Neural cell (in vitro differentiated cells): ENCODE data around the gene SLF1.

Experiments used
- EP300 ChIP-seq: fragments of 450-650 bp; conservative IDR thresholded peaks from 2 replicates; pipeline ENCODE4 v1.6.1; 2014; ENCODE audit warnings: antibody characterized with exemption, mild to moderate bottlenecking, moderate library complexity; ENCODE audit not compliant: poor library complexity, severe bottlenecking
- EZH2 ChIP-seq: fragments of 200-600, 300-800 bp; shearing (Covaris generic), sonication (generic); IDR thresholded peaks from 2 replicates; pipeline ENCODE4 v1.6.1; 2014; ENCODE audit warnings: antibody characterized with exemption, low read length, borderline replicate concordance, mild to moderate bottlenecking; ENCODE audit not compliant: insufficient read depth, poor library complexity, severe bottlenecking
- RAD21 ChIP-seq: fragments of 450-650 bp; conservative IDR thresholded peaks from 2 replicates; pipeline ENCODE4 v1.6.1; 2014; ENCODE audit warnings: antibody characterized with exemption, mild to moderate bottlenecking, moderate library complexity
- TF ChIP-seq, protein P1 (sequence below): fragments of 450-650 bp; IDR thresholded peaks from 2 replicates; pipeline ENCODE4 v1.5.1; 2014; ENCODE audit warnings: antibody characterized with exemption, mild to moderate bottlenecking, moderate library complexity; ENCODE audit not compliant: poor library complexity, severe bottlenecking

DNA sequence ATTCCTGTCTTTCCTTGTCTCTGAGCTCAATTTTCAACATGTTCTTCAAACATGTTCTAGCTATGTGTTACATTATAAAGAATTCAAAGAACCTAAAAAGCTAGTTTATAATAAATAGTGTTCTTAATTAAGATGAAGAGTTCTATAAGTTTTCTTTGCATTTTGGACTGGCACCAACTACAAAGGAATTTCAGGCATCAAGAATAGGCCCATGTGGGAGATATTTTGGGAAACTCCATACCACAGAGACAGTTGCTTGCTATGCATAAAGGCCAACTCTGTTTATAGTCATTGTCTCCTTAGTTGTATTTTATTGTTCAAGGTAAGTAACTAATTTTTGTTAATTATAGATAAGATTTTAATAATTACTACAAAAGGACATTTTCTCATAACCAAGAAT, 4.5 kb downstream of the SLF1 start:
- TF ChIP-seq, protein P1, sequence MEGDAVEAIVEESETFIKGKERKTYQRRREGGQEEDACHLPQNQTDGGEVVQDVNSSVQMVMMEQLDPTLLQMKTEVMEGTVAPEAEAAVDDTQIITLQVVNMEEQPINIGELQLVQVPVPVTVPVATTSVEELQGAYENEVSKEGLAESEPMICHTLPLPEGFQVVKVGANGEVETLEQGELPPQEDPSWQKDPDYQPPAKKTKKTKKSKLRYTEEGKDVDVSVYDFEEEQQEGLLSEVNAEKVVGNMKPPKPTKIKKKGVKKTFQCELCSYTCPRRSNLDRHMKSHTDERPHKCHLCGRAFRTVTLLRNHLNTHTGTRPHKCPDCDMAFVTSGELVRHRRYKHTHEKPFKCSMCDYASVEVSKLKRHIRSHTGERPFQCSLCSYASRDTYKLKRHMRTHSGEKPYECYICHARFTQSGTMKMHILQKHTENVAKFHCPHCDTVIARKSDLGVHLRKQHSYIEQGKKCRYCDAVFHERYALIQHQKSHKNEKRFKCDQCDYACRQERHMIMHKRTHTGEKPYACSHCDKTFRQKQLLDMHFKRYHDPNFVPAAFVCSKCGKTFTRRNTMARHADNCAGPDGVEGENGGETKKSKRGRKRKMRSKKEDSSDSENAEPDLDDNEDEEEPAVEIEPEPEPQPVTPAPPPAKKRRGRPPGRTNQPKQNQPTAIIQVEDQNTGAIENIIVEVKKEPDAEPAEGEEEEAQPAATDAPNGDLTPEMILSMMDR: no peak
- no peak for TF ChIP-seq EZH2
- no peak for TF ChIP-seq EP300
- no peak for TF ChIP-seq RAD21
